ENCODE data around the gene NRP1. TPM values are rescaled to one million over a fixed set of nuclear protein-coding genes. Genes with fewer than 3 reads are reported as not detected.

Gene NRP1
- polyA plus RNA-seq, 2 donors = 2.6 to 4.6 TPM

GRCh38 chr10:33260403-33261149 is 73.9 kb downstream of the NRP1 start:
- no peaks in the 10 kb centered on the region for H3K9me3 ChIP-seq (ENCODE audit: control insufficient read depth in 2 of 2, insufficient read depth in 1 of 2, low read depth in 1 of 2, low read length in 1 of 2)
- H3K27me3 ChIP-seq (ENCODE audit: control insufficient read depth in 1 of 2, insufficient read depth in 2 of 2, low read length in 2 of 2) = no peaks in the 10 kb centered on the region
- H3K4me1 ChIP-seq (ENCODE audit: control insufficient read depth in 2 of 2, insufficient read depth in 2 of 2, low read length in 1 of 2) = no peaks in the 10 kb centered on the region
- H3K27ac ChIP-seq (ENCODE audit: low read depth in 2 of 2, low read length in 1 of 2) = no peak overlapping the region
- WGBS, 2 donors = 74 to 77% methylated on average over 5 of the region's 5 CpGs
- no peak overlapping the region for H3K4me3 ChIP-seq (ENCODE audit: low read depth in 1 of 2, low read length in 2 of 2)
- H3K36me3 ChIP-seq (ENCODE audit: control insufficient read depth in 2 of 2, insufficient read depth in 2 of 2, low read length in 1 of 2) = no peaks in the 10 kb centered on the region

GRCh38 chr10:33258967-33259366 is 75.5 kb downstream of the NRP1 start:
- Histone ChIP-seq H3K36me3 (ENCODE audit: control insufficient read depth in 2 of 2, insufficient read depth in 2 of 2, low read length in 1 of 2) (no peaks in the 10 kb centered on the region), H3K27ac (ENCODE audit: low read depth in 2 of 2, low read length in 1 of 2) (no peak overlapping the region), H3K4me1 (ENCODE audit: control insufficient read depth in 2 of 2, insufficient read depth in 2 of 2, low read length in 1 of 2) (no peaks in the 10 kb centered on the region), H3K27me3 (ENCODE audit: control insufficient read depth in 1 of 2, insufficient read depth in 2 of 2, low read length in 2 of 2) (no peaks in the 10 kb centered on the region), H3K9me3 (ENCODE audit: control insufficient read depth in 2 of 2, insufficient read depth in 1 of 2, low read depth in 1 of 2, low read length in 1 of 2) (no peaks in the 10 kb centered on the region), H3K4me3 (ENCODE audit: low read depth in 1 of 2, low read length in 2 of 2) (no peak overlapping the region)
- WGBS, 2 donors = 83 to 84% methylated on average over 9 of the region's 9 CpGs

- H3K27me3 ChIP-seq (ENCODE audit: control insufficient read depth in 1 of 2, insufficient read depth in 2 of 2, low read length in 2 of 2) = no peaks in the 10 kb centered on the region
- H3K4me3 ChIP-seq (ENCODE audit: low read depth in 1 of 2, low read length in 2 of 2) = no peak overlapping the region
- H3K4me1 ChIP-seq (ENCODE audit: control insufficient read depth in 2 of 2, insufficient read depth in 2 of 2, low read length in 1 of 2) = no peaks in the 10 kb centered on the region
- no peak overlapping the region for H3K27ac ChIP-seq (ENCODE audit: low read depth in 2 of 2, low read length in 1 of 2)
- peaks cover 0 to under 1% of the 10 kb centered on the region in 2 donors for H3K36me3 ChIP-seq (ENCODE audit: control insufficient read depth in 2 of 2, insufficient read depth in 2 of 2, low read length in 1 of 2)
- WGBS, 2 donors = 78 to 86% methylated on average over 9 of the region's 9 CpGs
- H3K9me3 ChIP-seq (ENCODE audit: control insufficient read depth in 2 of 2, insufficient read depth in 1 of 2, low read depth in 1 of 2, low read length in 1 of 2) = no peaks in the 10 kb centered on the region
Measured at GRCh38 chr10:33257439-33258080, 76.9 kb downstream of the NRP1 start.

GRCh38 chr10:33256458-33256857 is 78.0 kb downstream of the NRP1 start:
- H3K4me3 ChIP-seq (ENCODE audit: low read depth in 1 of 2, low read length in 2 of 2) = no peak overlapping the region
- no peak overlapping the region for H3K27ac ChIP-seq (ENCODE audit: low read depth in 2 of 2, low read length in 1 of 2)
- peaks cover 0 to 3% of the 10 kb centered on the region in 2 donors for H3K36me3 ChIP-seq (ENCODE audit: control insufficient read depth in 2 of 2, insufficient read depth in 2 of 2, low read length in 1 of 2)
- no peaks in the 10 kb centered on the region for H3K9me3 ChIP-seq (ENCODE audit: control insufficient read depth in 2 of 2, insufficient read depth in 1 of 2, low read depth in 1 of 2, low read length in 1 of 2)
- 96 to 97% methylated on average over 4 of the region's 4 CpGs for WGBS, 2 donors
- no peaks in the 10 kb centered on the region for H3K4me1 ChIP-seq (ENCODE audit: control insufficient read depth in 2 of 2, insufficient read depth in 2 of 2, low read length in 1 of 2)
- no peaks in the 10 kb centered on the region for H3K27me3 ChIP-seq (ENCODE audit: control insufficient read depth in 1 of 2, insufficient read depth in 2 of 2, low read length in 2 of 2)

GRCh38 chr10:33254556-33255160 is 79.8 kb downstream of the NRP1 start:
- no peaks in the 10 kb centered on the region for H3K9me3 ChIP-seq (ENCODE audit: control insufficient read depth in 2 of 2, insufficient read depth in 1 of 2, low read depth in 1 of 2, low read length in 1 of 2)
- no peak overlapping the region for H3K4me3 ChIP-seq (ENCODE audit: low read depth in 1 of 2, low read length in 2 of 2)
- no peak overlapping the region for H3K27ac ChIP-seq (ENCODE audit: low read depth in 2 of 2, low read length in 1 of 2)
- no peaks in the 10 kb centered on the region for H3K4me1 ChIP-seq (ENCODE audit: control insufficient read depth in 2 of 2, insufficient read depth in 2 of 2, low read length in 1 of 2)
- WGBS, 2 donors = 68 to 81% methylated on average over 3 of the region's 3 CpGs
- H3K27me3 ChIP-seq (ENCODE audit: control insufficient read depth in 1 of 2, insufficient read depth in 2 of 2, low read length in 2 of 2) = no peaks in the 10 kb centered on the region
- peaks cover 0 to 5% of the 10 kb centered on the region in 2 donors for H3K36me3 ChIP-seq (ENCODE audit: control insufficient read depth in 2 of 2, insufficient read depth in 2 of 2, low read length in 1 of 2)

GRCh38 chr10:33253411-33253810 is 81.1 kb downstream of the NRP1 start:
- H3K36me3 ChIP-seq (ENCODE audit: control insufficient read depth in 2 of 2, insufficient read depth in 2 of 2, low read length in 1 of 2) = peaks cover 0 to 5% of the 10 kb centered on the region in 2 donors
- H3K4me1 ChIP-seq (ENCODE audit: control insufficient read depth in 2 of 2, insufficient read depth in 2 of 2, low read length in 1 of 2) = no peaks in the 10 kb centered on the region
- WGBS, 2 donors = 79 to 80% methylated on average over 4 of the region's 4 CpGs
- H3K27ac ChIP-seq (ENCODE audit: low read depth in 2 of 2, low read length in 1 of 2) = no peak overlapping the region
- H3K4me3 ChIP-seq (ENCODE audit: low read depth in 1 of 2, low read length in 2 of 2) = no peak overlapping the region
- no peaks in the 10 kb centered on the region for H3K27me3 ChIP-seq (ENCODE audit: control insufficient read depth in 1 of 2, insufficient read depth in 2 of 2, low read length in 2 of 2)
- no peaks in the 10 kb centered on the region for H3K9me3 ChIP-seq (ENCODE audit: control insufficient read depth in 2 of 2, insufficient read depth in 1 of 2, low read depth in 1 of 2, low read length in 1 of 2)

GRCh38 chr10:33252794-33253203 is 81.7 kb downstream of the NRP1 start:
- no peaks in the 10 kb centered on the region for H3K9me3 ChIP-seq (ENCODE audit: control insufficient read depth in 2 of 2, insufficient read depth in 1 of 2, low read depth in 1 of 2, low read length in 1 of 2)
- no peak overlapping the region for H3K4me3 ChIP-seq (ENCODE audit: low read depth in 1 of 2, low read length in 2 of 2)
- WGBS, 2 donors = 62 to 67% methylated on average over 3 of the region's 3 CpGs
- H3K27ac ChIP-seq (ENCODE audit: low read depth in 2 of 2, low read length in 1 of 2) = no peak overlapping the region
- peaks cover 0 to 5% of the 10 kb centered on the region in 2 donors for H3K36me3 ChIP-seq (ENCODE audit: control insufficient read depth in 2 of 2, insufficient read depth in 2 of 2, low read length in 1 of 2)
- H3K27me3 ChIP-seq (ENCODE audit: control insufficient read depth in 1 of 2, insufficient read depth in 2 of 2, low read length in 2 of 2) = no peaks in the 10 kb centered on the region
- no peaks in the 10 kb centered on the region for H3K4me1 ChIP-seq (ENCODE audit: control insufficient read depth in 2 of 2, insufficient read depth in 2 of 2, low read length in 1 of 2)

GRCh38 chr10:33252324-33252723 is 82.1 kb downstream of the NRP1 start:
- Histone ChIP-seq H3K4me3 (ENCODE audit: low read depth in 1 of 2, low read length in 2 of 2) (no peak overlapping the region), H3K9me3 (ENCODE audit: control insufficient read depth in 2 of 2, insufficient read depth in 1 of 2, low read depth in 1 of 2, low read length in 1 of 2) (no peaks in the 10 kb centered on the region), H3K27ac (ENCODE audit: low read depth in 2 of 2, low read length in 1 of 2) (no peak overlapping the region), H3K27me3 (ENCODE audit: control insufficient read depth in 1 of 2, insufficient read depth in 2 of 2, low read length in 2 of 2) (no peaks in the 10 kb centered on the region), H3K4me1 (ENCODE audit: control insufficient read depth in 2 of 2, insufficient read depth in 2 of 2, low read length in 1 of 2) (peaks cover 0 to 2% of the 10 kb centered on the region in 2 donors), H3K36me3 (ENCODE audit: control insufficient read depth in 2 of 2, insufficient read depth in 2 of 2, low read length in 1 of 2) (peaks cover 0 to 5% of the 10 kb centered on the region in 2 donors)
- WGBS, 2 donors = 88 to 92% methylated on average over 12 of the region's 12 CpGs

GRCh38 chr10:33249659-33250345 is 84.7 kb downstream of the NRP1 start:
- Histone ChIP-seq H3K9me3 (ENCODE audit: control insufficient read depth in 2 of 2, insufficient read depth in 1 of 2, low read depth in 1 of 2, low read length in 1 of 2) (no peaks in the 10 kb centered on the region), H3K27me3 (ENCODE audit: control insufficient read depth in 1 of 2, insufficient read depth in 2 of 2, low read length in 2 of 2) (no peaks in the 10 kb centered on the region), H3K27ac (ENCODE audit: low read depth in 2 of 2, low read length in 1 of 2) (no peak overlapping the region), H3K4me3 (ENCODE audit: low read depth in 1 of 2, low read length in 2 of 2) (no peak overlapping the region), H3K36me3 (ENCODE audit: control insufficient read depth in 2 of 2, insufficient read depth in 2 of 2, low read length in 1 of 2) (peaks cover 0 to 5% of the 10 kb centered on the region in 2 donors), H3K4me1 (ENCODE audit: control insufficient read depth in 2 of 2, insufficient read depth in 2 of 2, low read length in 1 of 2) (peaks cover 0 to 2% of the 10 kb centered on the region in 2 donors)
- WGBS, 2 donors = 64 to 67% methylated on average over 7 of the region's 7 CpGs

All from esophagus (tissue), 2 donors.